IMR-90 (cell line): Measurements from ENCODE around the gene CAB39. TPM values are rescaled to one million over a fixed set of nuclear protein-coding genes. Genes with fewer than 3 reads are reported as not detected.

Experiments used
- ATAC-seq: fragments of 200-7000 bp; cut with Tn5 transposase; 2 replicates; pipeline ENCODE4 v1.9.1; 2020; ENCODE audit warnings: low read depth, mild to moderate bottlenecking, moderate library complexity
- BruUV-seq: library from RNA; stranded (reverse); fragments of 400-500 nt; replicated peaks from 2 replicates; lab custom pipeline; 2021; lab: Mats Ljungman, UMichigan
- CTCF ChIA-PET: fragments of 300-600 bp; formaldehyde crosslinking; extraction: SDS; loops from one replicate; lab custom pipeline; 2021; ENCODE audit warnings: antibody characterized with exemption; lab: Yijun Ruan, JAX
- POLR2A ChIA-PET: fragments of 300-600 bp; sonication (Branson Sonifier 250); formaldehyde crosslinking; loops from one replicate; lab custom pipeline; 2022; ENCODE audit warnings: antibody characterized with exemption; ENCODE audit not compliant: unreplicated experiment; lab: Charles Lee
- DNase-seq: peaks from one replicate; pipeline ENCODE4 v3.0.0; 2013
- H2AFZ ChIP-seq: replicated peaks from 2 replicates; pipeline ENCODE3; 2013; ENCODE audit warnings: low read length, mild to moderate bottlenecking; ENCODE audit not compliant: poor library complexity
- H2AK5ac ChIP-seq: 2 replicates; pipeline ENCODE4 v1.6.1; 2013; ENCODE audit warnings: low read depth, low read length, inconsistent platforms
- H2AK9ac ChIP-seq: replicated peaks from 2 replicates; pipeline ENCODE3; 2013; ENCODE audit warnings: mild to moderate bottlenecking, low read depth, low read length, moderate library complexity; ENCODE audit not compliant: poor library complexity
- H2BK120ac ChIP-seq: 2 replicates; pipeline ENCODE4 v1.6.1; 2013; ENCODE audit warnings: low read depth, low read length, inconsistent platforms
- H2BK15ac ChIP-seq: 3 replicates; pipeline ENCODE4 v1.6.1; 2013; ENCODE audit warnings: low read depth, low read length, inconsistent platforms
- H2BK20ac ChIP-seq: 2 replicates; pipeline ENCODE4 v1.6.1; 2013; ENCODE audit warnings: low read depth, mild to moderate bottlenecking, inconsistent platforms, low read length, moderate library complexity
- H2BK5ac ChIP-seq: 2 replicates; pipeline ENCODE4 v1.6.1; 2013; ENCODE audit warnings: mild to moderate bottlenecking, low read depth, low read length, inconsistent platforms; ENCODE audit not compliant: poor library complexity, severe bottlenecking
- H3K14ac ChIP-seq: replicated peaks from 2 replicates; pipeline ENCODE4 v1.6.1; 2013; ENCODE audit warnings: low read depth, low read length, inconsistent platforms
- H3K18ac ChIP-seq: 2 replicates; pipeline ENCODE4 v1.6.1; 2013; ENCODE audit warnings: low read depth, low read length, control low read depth
- H3K23ac ChIP-seq: 2 replicates; pipeline ENCODE4 v1.6.1; 2013; ENCODE audit warnings: low read depth, low read length, inconsistent platforms
- H3K27ac ChIP-seq: 2 replicates; pipeline ENCODE4 v1.5.1; 2013; ENCODE audit warnings: mild to moderate bottlenecking, control low read depth, low read length; ENCODE audit not compliant: insufficient read depth
- H3K27me3 ChIP-seq: 2 replicates; pipeline ENCODE4 v1.6.1; 2013; ENCODE audit warnings: low read length; ENCODE audit not compliant: control insufficient read depth, insufficient read depth
- H3K36me3 ChIP-seq: 2 replicates; pipeline ENCODE4 v1.6.1; 2013; ENCODE audit warnings: low read length, mixed read lengths; ENCODE audit not compliant: control insufficient read depth, insufficient read depth
- H3K4ac ChIP-seq: 2 replicates; pipeline ENCODE4 v1.6.1; 2013; ENCODE audit warnings: low read depth, low read length, inconsistent platforms
- H3K4me1 ChIP-seq: 2 replicates; pipeline ENCODE4 v1.6.1; 2013; ENCODE audit warnings: low read length, mixed read lengths; ENCODE audit not compliant: control insufficient read depth, insufficient read depth
- H3K4me2 ChIP-seq: 2 replicates; pipeline ENCODE4 v1.6.1; 2013; ENCODE audit warnings: low read depth, mild to moderate bottlenecking, control low read depth, low read length, moderate library complexity
- H3K4me3 ChIP-seq: 2 replicates; pipeline ENCODE4 v1.5.1; 2013; ENCODE audit warnings: low read depth, mild to moderate bottlenecking, control low read depth, low read length, moderate library complexity; ENCODE audit not compliant: insufficient read depth
- H3K56ac ChIP-seq: 2 replicates; pipeline ENCODE4 v1.6.1; 2013; ENCODE audit warnings: low read length, inconsistent platforms; ENCODE audit not compliant: insufficient read depth; ENCODE audit errors: extremely low read depth
- H3K79me1 ChIP-seq, 2 experiments: 2 replicates each; pipeline ENCODE4 v1.6.1; 2013; ENCODE audit warnings: low read length in 2 of 2, inconsistent platforms in 1 of 2, low read depth in 1 of 2
- H3K9ac ChIP-seq: 2 replicates; pipeline ENCODE4 v1.6.1; 2013; ENCODE audit warnings: low read depth, low read length, control low read depth
- H3K9me1 ChIP-seq: 2 replicates; pipeline ENCODE4 v1.6.1; 2013; ENCODE audit warnings: low read length, inconsistent platforms; ENCODE audit not compliant: insufficient read depth
- H3K9me3 ChIP-seq: 2 replicates; pipeline ENCODE4 v1.6.1; 2013; ENCODE audit warnings: low read length; ENCODE audit not compliant: control insufficient read depth, insufficient read depth
- H4K20me1 ChIP-seq: 2 replicates; pipeline ENCODE4 v1.6.1; 2013; ENCODE audit warnings: low read length, inconsistent platforms; ENCODE audit not compliant: insufficient read depth
- H4K5ac ChIP-seq: 2 replicates; pipeline ENCODE4 v1.6.1; 2013; ENCODE audit warnings: mild to moderate bottlenecking, low read depth, low read length, control low read depth
- H4K8ac ChIP-seq, 2 experiments: 2 replicates each; pipeline ENCODE4 v1.6.1; 2013; ENCODE audit warnings: low read depth in 2 of 2, low read length in 2 of 2, control low read depth in 1 of 2, inconsistent platforms in 1 of 2
- H4K91ac ChIP-seq: 2 replicates; pipeline ENCODE4 v1.6.1; 2013; ENCODE audit warnings: low read depth, low read length, inconsistent platforms; ENCODE audit not compliant: insufficient read depth
- BHLHE40 ChIP-seq: fragments of 150-350 bp; IDR thresholded peaks from 2 replicates; pipeline ENCODE4 v1.6.1; 2016; ENCODE audit warnings: mild to moderate bottlenecking, low read depth, low read length
- CEBPB ChIP-seq: IDR thresholded peaks from 2 replicates; pipeline ENCODE4 v1.6.1; 2012; ENCODE audit warnings: low read depth, low read length, improper control_type of control experiment
- CHD1 ChIP-seq: IDR thresholded peaks from 2 replicates; pipeline ENCODE4 v1.6.1; 2012; ENCODE audit warnings: low read depth, low read length, improper control_type of control experiment
- FOS ChIP-seq: fragments of 150-350 bp; IDR thresholded peaks from 2 replicates; pipeline ENCODE4 v1.6.1; 2016; ENCODE audit warnings: low read depth, low read length
- MAFK ChIP-seq: IDR thresholded peaks from 2 replicates; pipeline ENCODE4 v1.6.1; 2012; ENCODE audit warnings: low read depth, low read length, improper control_type of control experiment
- NFE2L2 ChIP-seq: fragments of 150-350 bp; IDR thresholded peaks from 2 replicates; pipeline ENCODE4 v1.6.1; 2016; ENCODE audit warnings: low read depth, mild to moderate bottlenecking, low read length
- RFX5 ChIP-seq: IDR thresholded peaks from 2 replicates; pipeline ENCODE4 v1.8.0; 2012; ENCODE audit warnings: low read depth, mild to moderate bottlenecking, low read length, moderate library complexity
- WGBS, 2 experiments: methylation state at CpG; one replicate each; pipeline versions ENCODE4 v1.1.5 to v1.1.7; 2013; ENCODE audit warnings: missing lambda C conversion rate in 2 of 2; ENCODE audit not compliant: insufficient read length in 1 of 2; ENCODE audit errors: extremely low coverage in 2 of 2; 5-methylcytosine and 5-hydroxymethylcytosine counted together
- dilution Hi-C: fragments of 300-500 bp; cut with HindIII; formaldehyde crosslinking; loops from one replicate; pipeline ENCODE4 v1.14.3; 2018; ENCODE audit warnings: low sequenced_read_pairs; ENCODE audit not compliant: unreplicated experiment
- in situ Hi-C: fragments of 300-500 bp; cut with MboI; formaldehyde crosslinking; loops from 3 replicates; pipeline ENCODE4 v1.14.3; 2019; ENCODE audit warnings: low sequenced_read_pairs, inconsistent platforms, mixed read lengths
- intact Hi-C: fragments of 100-400 bp; cut with micrococcal nuclease; formaldehyde crosslinking; loops from 2 replicates; pipeline ENCODE4 v1.10.0; 2022
- polyA plus RNA-seq, 3 experiments: library from polyadenylated mRNA; depleted of rRNA; stranded (reverse); fragments of >200 nt; gene quantifications; 2 replicates each; pipeline ENCODE4 v1.2.3, GENCODE V29; 2012; ENCODE audit warnings: low replicate concordance in 1 of 3
- total RNA-seq: library from RNA; depleted of rRNA; stranded (reverse); fragments of >200 nt; gene quantifications from 2 replicates; pipeline ENCODE4 v1.2.3, GENCODE V29; 2012
- TF ChIP-seq, protein P1 (sequence below): conservative IDR thresholded peaks from 2 replicates; pipeline ENCODE4 v1.5.1; 2012; ENCODE audit warnings: mild to moderate bottlenecking, low read depth, low read length, improper control_type of control experiment
- TF ChIP-seq, protein P2 (sequence below): fragments of 150-350 bp; IDR thresholded peaks from 2 replicates; pipeline ENCODE4 v1.6.1; 2016; ENCODE audit warnings: low read depth, mild to moderate bottlenecking, low read length, moderate library complexity, borderline replicate concordance

The CAB39 gene
- total and polyA plus RNA-seq, 2 of the 4 experiments (the other 2 are of a cell fraction) = 38.2 to 71.7 TPM

DNA sequence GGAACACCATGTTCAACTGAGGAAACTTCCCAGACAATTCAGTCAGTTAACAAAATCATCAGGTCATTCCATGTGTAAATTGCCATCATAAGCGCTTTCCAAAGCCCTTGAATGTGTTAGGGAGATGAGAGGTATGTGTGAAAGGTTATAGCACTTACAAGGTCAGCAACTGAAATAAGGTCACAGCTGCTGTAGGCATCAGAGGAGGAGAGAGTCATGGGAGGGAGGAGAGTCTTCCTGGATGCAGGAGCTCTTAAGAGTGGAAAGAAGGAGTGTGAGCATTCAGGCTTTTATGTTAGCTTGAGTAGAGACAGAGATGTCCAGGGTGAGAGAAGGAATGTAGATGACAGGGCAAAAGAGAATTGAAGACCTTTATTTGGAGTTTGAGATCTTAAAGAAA lies 67.0 kb downstream of the CAB39 start:
- Histone ChIP-seq H4K5ac (no peak overlapping the region), H3K9me3 (no peaks in the 10 kb centered on the region), H4K20me1 (0 out of 2 replicates have a peak, but pooled peaks cover 8% of the 10 kb centered on the region), H3K18ac (peak overlapping the region; percentile 42; the same call in 1 of the 2 replicates), H2AFZ (no peak overlapping the region), H2BK120ac (peak overlapping the region; percentile 4; the same call in 1 of the 2 replicates), H2BK15ac (no peak overlapping the region), H2AK5ac (0 out of 2 replicates have a peak overlapping the region, but pooled peaks have one; percentile 34), H3K56ac (no peak overlapping the region), H3K4ac (no peak overlapping the region), H3K27ac (no peak overlapping the region), H2BK5ac (no peak overlapping the region), H4K91ac (no peak overlapping the region), H3K4me3 (no peak overlapping the region), H4K8ac (peak overlapping the region in 1 of 2 experiments; percentile 38; a peak in 1 of 4 replicates), H3K9me1 (peaks cover 12% of the 10 kb centered on the region), H3K23ac (0 out of 2 replicates have a peak overlapping the region, but pooled peaks have one; percentile 16), H3K27me3 (no peaks in the 10 kb centered on the region), H2BK20ac (no peak overlapping the region), H3K4me2 (no peak overlapping the region), H3K9ac (no peak overlapping the region), H3K14ac (no peak overlapping the region; the same call in 1 of the 2 replicates), H3K79me1 (peaks cover 41 to 83% of the 10 kb centered on the region in 2 experiments), H3K36me3 (peaks cover 13% of the 10 kb centered on the region), H2AK9ac (no peak overlapping the region), H3K4me1 (peaks cover 21% of the 10 kb centered on the region)
- dilution Hi-C loops = no loop called here
- no CpG with 5 or more reads among the region's 1 CpG for WGBS, 2 experiments
- POLR2A ChIA-PET = no interaction called here
- DNase-seq = no peak
- CTCF ChIA-PET = interaction anchor here (1.1 kb wide), 1 partner anchor 19 kb away, joined by 3 read pairs; no protein-coding TSS in a partner anchor
- in situ Hi-C loops = no loop called here
- intact Hi-C loops = loop anchor here (10.0 kb wide), 1 partner anchor 855 kb away; the partner anchor contains the start of genes FBXO36 and TRIP12
- BruUV-seq = no TSS peak
- ATAC-seq = no peak
- TF ChIP-seq CHD1 = no peak
- TF ChIP-seq FOS = no peak
- TF ChIP-seq RFX5 = no peak
- TF ChIP-seq CEBPB = no peak
- no peak for TF ChIP-seq MAFK
- no peak for TF ChIP-seq NFE2L2
- TF ChIP-seq, protein P1, sequence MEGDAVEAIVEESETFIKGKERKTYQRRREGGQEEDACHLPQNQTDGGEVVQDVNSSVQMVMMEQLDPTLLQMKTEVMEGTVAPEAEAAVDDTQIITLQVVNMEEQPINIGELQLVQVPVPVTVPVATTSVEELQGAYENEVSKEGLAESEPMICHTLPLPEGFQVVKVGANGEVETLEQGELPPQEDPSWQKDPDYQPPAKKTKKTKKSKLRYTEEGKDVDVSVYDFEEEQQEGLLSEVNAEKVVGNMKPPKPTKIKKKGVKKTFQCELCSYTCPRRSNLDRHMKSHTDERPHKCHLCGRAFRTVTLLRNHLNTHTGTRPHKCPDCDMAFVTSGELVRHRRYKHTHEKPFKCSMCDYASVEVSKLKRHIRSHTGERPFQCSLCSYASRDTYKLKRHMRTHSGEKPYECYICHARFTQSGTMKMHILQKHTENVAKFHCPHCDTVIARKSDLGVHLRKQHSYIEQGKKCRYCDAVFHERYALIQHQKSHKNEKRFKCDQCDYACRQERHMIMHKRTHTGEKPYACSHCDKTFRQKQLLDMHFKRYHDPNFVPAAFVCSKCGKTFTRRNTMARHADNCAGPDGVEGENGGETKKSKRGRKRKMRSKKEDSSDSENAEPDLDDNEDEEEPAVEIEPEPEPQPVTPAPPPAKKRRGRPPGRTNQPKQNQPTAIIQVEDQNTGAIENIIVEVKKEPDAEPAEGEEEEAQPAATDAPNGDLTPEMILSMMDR = no peak
- TF ChIP-seq BHLHE40 = no peak
- TF ChIP-seq, protein P2, sequence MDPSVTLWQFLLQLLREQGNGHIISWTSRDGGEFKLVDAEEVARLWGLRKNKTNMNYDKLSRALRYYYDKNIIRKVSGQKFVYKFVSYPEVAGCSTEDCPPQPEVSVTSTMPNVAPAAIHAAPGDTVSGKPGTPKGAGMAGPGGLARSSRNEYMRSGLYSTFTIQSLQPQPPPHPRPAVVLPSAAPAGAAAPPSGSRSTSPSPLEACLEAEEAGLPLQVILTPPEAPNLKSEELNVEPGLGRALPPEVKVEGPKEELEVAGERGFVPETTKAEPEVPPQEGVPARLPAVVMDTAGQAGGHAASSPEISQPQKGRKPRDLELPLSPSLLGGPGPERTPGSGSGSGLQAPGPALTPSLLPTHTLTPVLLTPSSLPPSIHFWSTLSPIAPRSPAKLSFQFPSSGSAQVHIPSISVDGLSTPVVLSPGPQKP = no peak
